Endothelial cell of umbilical vein (primary cell): ENCODE data around the gene PIGV. TPM values are rescaled to one million over a fixed set of nuclear protein-coding genes. Genes with fewer than 3 reads are reported as not detected.
"Not testable (repeated sequence)": the region's sequence is repeated elsewhere in the genome, so short reads cannot be mapped to it uniquely, and the experiment has no call there.

Experiments
- BruUV-seq: library from RNA; stranded (reverse); fragments of 400-500 nt; replicated peaks from 2 replicates; lab custom pipeline; 2021; lab: Mats Ljungman, UMichigan
- CTCF ChIA-PET: fragments of 300-600, 350-600 bp; sonication (Branson Sonifier 250); formaldehyde crosslinking; loops from one replicate; lab custom pipeline; 2021; ENCODE audit warnings: antibody characterized with exemption, inconsistent platforms; lab: Charles Lee
- POLR2A ChIA-PET: fragments of 300-600, 350-600 bp; sonication (Branson Sonifier 250); formaldehyde crosslinking; loops from one replicate; lab custom pipeline; 2021; ENCODE audit warnings: antibody characterized with exemption, inconsistent platforms; lab: Charles Lee
- DNase-seq: peaks from one replicate; pipeline ENCODE4 v3.0.0-alpha.2; 2011; ENCODE audit warnings: low read depth, low spot score
- FAIRE-seq: peaks from 2 replicates; lab custom pipeline; 2011; peaks lifted over from hg19 to GRCh38; lab: Jason Lieb, UNC
- H2AFZ ChIP-seq: 2 replicates; pipeline ENCODE4 v1.6.0; 2012; ENCODE audit warnings: low read depth, low read length, control low read depth, inconsistent platforms
- H3K27ac ChIP-seq: 2 replicates; pipeline ENCODE4 v1.5.1; 2011; ENCODE audit warnings: low read depth, mild to moderate bottlenecking, control low read depth, low read length, moderate library complexity; ENCODE audit not compliant: insufficient read depth
- H3K27me3 ChIP-seq, 2 experiments: 2 replicates each; pipeline versions ENCODE4 v1.6.0 to v1.6.1; 2011; ENCODE audit warnings: low read length in 2 of 2, mixed read lengths in 1 of 2; ENCODE audit not compliant: control insufficient read depth in 2 of 2, insufficient read depth in 2 of 2
- H3K36me3 ChIP-seq, 2 experiments: 2 replicates in 1 of 2; 3 replicates in 1 of 2; pipeline ENCODE4 v1.5.1; 2011; ENCODE audit warnings: low read length in 2 of 2, mild to moderate bottlenecking in 1 of 2, moderate library complexity in 1 of 2; ENCODE audit not compliant: control insufficient read depth in 2 of 2, insufficient read depth in 2 of 2; ENCODE audit errors: extremely low read depth in 1 of 2
- H3K4me1 ChIP-seq: 3 replicates; pipeline ENCODE4 v1.5.1; 2011; ENCODE audit warnings: mild to moderate bottlenecking, low read length; ENCODE audit not compliant: control insufficient read depth, insufficient read depth; ENCODE audit errors: extremely low read depth
- H3K4me2 ChIP-seq: 2 replicates; pipeline ENCODE4 v1.6.1; 2011; ENCODE audit warnings: low read length, control low read depth, mixed read lengths; ENCODE audit not compliant: insufficient read depth
- H3K4me3 ChIP-seq, 3 experiments: fragments of 200-600 bp in 1 of 3; sonication (generic), shearing (Covaris generic) in 1 of 3; replicated peaks in 1 of 3; 2 replicates each; pipeline ENCODE4 v1.5.1; 2011 to 2016; ENCODE audit warnings: control low read depth in 3 of 3, low read length in 3 of 3, mild to moderate bottlenecking in 2 of 3, inconsistent platforms in 1 of 3, low read depth in 1 of 3, moderate library complexity in 1 of 3; ENCODE audit not compliant: insufficient read depth in 1 of 3
- H3K79me2 ChIP-seq: 2 replicates; pipeline ENCODE4 v1.6.0; 2012; ENCODE audit warnings: low read length, inconsistent platforms; ENCODE audit not compliant: control insufficient read depth, insufficient read depth
- H3K9ac ChIP-seq: replicated peaks from 2 replicates; pipeline ENCODE3; 2011; ENCODE audit warnings: low read length, control low read depth; ENCODE audit not compliant: insufficient read depth; ENCODE audit errors: extremely low read depth
- H3K9me1 ChIP-seq: replicated peaks from 3 replicates; pipeline ENCODE4 v1.6.0; 2011; ENCODE audit warnings: mild to moderate bottlenecking, low read length; ENCODE audit not compliant: control insufficient read depth, insufficient read depth; ENCODE audit errors: extremely low read depth
- H3K9me3 ChIP-seq: replicated peaks from 2 replicates; pipeline ENCODE4 v1.5.1; 2012; ENCODE audit warnings: low read length, inconsistent platforms; ENCODE audit not compliant: control insufficient read depth, insufficient read depth
- H4K20me1 ChIP-seq: replicated peaks from 2 replicates; pipeline ENCODE3; 2011; ENCODE audit warnings: mild to moderate bottlenecking, low read length; ENCODE audit not compliant: control insufficient read depth, insufficient read depth; ENCODE audit errors: extremely low read depth
- CTCF ChIP-seq, 2 donors: IDR thresholded peaks; 1 replicate in 1 of 2; 2 replicates in 1 of 2; pipeline ENCODE4 v1.5.1; 2011; ENCODE audit warnings: low read length in 2 of 2, mild to moderate bottlenecking in 2 of 2, moderate library complexity in 2 of 2, control low read depth in 1 of 2, inconsistent platforms in 1 of 2, low read depth in 1 of 2; ENCODE audit not compliant: insufficient read depth in 1 of 2; ENCODE audit errors: extremely low read depth in 1 of 2
- EZH2 ChIP-seq: IDR thresholded peaks from 2 replicates; pipeline ENCODE4 v1.6.1; 2012; ENCODE audit warnings: borderline replicate concordance, low read depth, mild to moderate bottlenecking, moderate library complexity, low read length, inconsistent platforms; ENCODE audit not compliant: severe bottlenecking
- GATA2 ChIP-seq: IDR thresholded peaks from 2 replicates; pipeline ENCODE4 v1.7.0; 2011; ENCODE audit warnings: low read depth, mild to moderate bottlenecking, moderate library complexity, mixed read lengths, low read length; ENCODE audit not compliant: insufficient read length, insufficient read depth
- JUN ChIP-seq: IDR thresholded peaks from 2 replicates; pipeline ENCODE4 v1.6.1; 2011; ENCODE audit warnings: borderline replicate concordance, low read depth; ENCODE audit not compliant: insufficient read length, insufficient read depth
- MAX ChIP-seq: IDR thresholded peaks from 2 replicates; pipeline ENCODE4 v1.6.1; 2011; ENCODE audit not compliant: insufficient read depth, insufficient read length
- POLR2A ChIP-seq: IDR thresholded peaks from 2 replicates; pipeline ENCODE4 v1.6.1; 2012; ENCODE audit warnings: low read depth, mild to moderate bottlenecking, control low read depth, low read length
- POLR2AphosphoS5 ChIP-seq: IDR thresholded peaks from 2 replicates; pipeline ENCODE4 v1.6.1; 2012; ENCODE audit warnings: low read depth, mild to moderate bottlenecking, control low read depth, low read length, moderate library complexity; ENCODE audit not compliant: insufficient read depth
- dilution Hi-C: fragments of 300-500 bp; cut with MboI; formaldehyde crosslinking; loops from one replicate; pipeline ENCODE4 v1.15.0; 2019; ENCODE audit warnings: low sequenced_read_pairs; ENCODE audit not compliant: extremely low pct_ligation_motif_present
- intact Hi-C: fragments of 100-400 bp; cut with micrococcal nuclease; formaldehyde crosslinking; loops from one replicate; pipeline ENCODE4 v1.10.0; 2022
- polyA plus RNA-seq, 4 experiments: library from polyadenylated mRNA; depleted of rRNA in 3 of 4; stranded (reverse) in 3 of 4; unstranded in 1 of 4; fragments of >200 nt; gene quantifications; 2 replicates each; pipeline versions ENCODE4 v1.2.1 to v1.2.3, GENCODE V29; 2011 to 2012; ENCODE audit warnings: missing spikeins in 1 of 4
- total RNA-seq: library from RNA; stranded (reverse); gene quantifications from 2 replicates; pipeline ENCODE4 v1.2.3, GENCODE V29; 2021

PIGV gene
- total and polyA plus RNA-seq, 2 donors (not counting 3 experiments of a cell fraction or from before 2014, with no cell fraction given): 7.5 to 11.9 TPM

GRCh38 chr1:26844424-26845196, 56.9 kb downstream of the PIGV start:
- no peak for FAIRE-seq
- CTCF ChIA-PET: no interaction called here
- POLR2A ChIA-PET: no interaction called here
- no peak overlapping the region for H3K27ac ChIP-seq
- no peaks in the 10 kb centered on the region for H3K9me3 ChIP-seq
- intact Hi-C loops (no loop called here), dilution Hi-C loops (no loop called here)
- no TSS peak for BruUV-seq
- H4K20me1 ChIP-seq: no peaks in the 10 kb centered on the region
- H3K27me3 ChIP-seq: no peaks in the 10 kb centered on the region
- H3K9me1 ChIP-seq: no peaks in the 10 kb centered on the region
- TF ChIP-seq POLR2A (no peak), CTCF (IDR thresholded peaks at IDR 0.05; ENCODE audit: extremely low read depth in 1 of 2, insufficient read depth in 1 of 2, low read depth in 1 of 2, low read length in 2 of 2) (no peak), POLR2AphosphoS5 (no peak), MAX (no peak), GATA2 (no peak), EZH2 (no peak), JUN (no peak)
- no peak for DNase-seq
- H3K4me1 ChIP-seq: peaks cover 9% of the 10 kb centered on the region
- H3K36me3 ChIP-seq: peaks cover 7% of the 10 kb centered on the region in 2 experiments
- no peak overlapping the region for H2AFZ ChIP-seq
- H3K79me2 ChIP-seq: no peaks in the 10 kb centered on the region
- H3K4me2 ChIP-seq: no peak overlapping the region
- H3K4me3 ChIP-seq: no peak overlapping the region
- no peak overlapping the region for H3K9ac ChIP-seq

DNA sequence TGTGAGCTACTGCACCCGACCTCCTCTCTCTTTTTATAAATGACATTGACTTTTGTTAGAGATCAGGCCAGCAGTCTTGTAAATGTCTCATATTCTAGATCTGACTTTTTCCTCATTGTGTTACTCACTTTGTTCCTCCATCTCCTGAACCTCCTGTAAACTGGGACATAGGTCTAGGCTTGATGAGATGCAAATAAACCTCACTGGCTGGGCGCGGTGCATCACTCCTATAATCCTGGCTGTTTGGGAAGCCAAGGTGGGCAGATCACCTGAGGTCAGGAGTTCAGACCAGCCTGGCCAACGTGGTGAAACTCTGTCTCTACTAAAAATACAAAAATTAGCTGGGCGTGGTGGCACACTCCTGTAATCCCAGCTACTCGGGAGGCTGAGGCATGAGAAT, 60.1 kb downstream of the PIGV start:
- FAIRE-seq, H3K4me3 ChIP-seq, intact Hi-C loops, H3K27ac ChIP-seq, H3K4me1 ChIP-seq, POLR2A ChIA-PET, H3K4me2 ChIP-seq, H3K9ac ChIP-seq, H4K20me1 ChIP-seq, H3K27me3 ChIP-seq, BruUV-seq, DNase-seq, H3K9me3 ChIP-seq, H3K9me1 ChIP-seq, dilution Hi-C loops, H3K79me2 ChIP-seq, H2AFZ ChIP-seq: not testable (repeated sequence)
- H3K36me3 ChIP-seq: peaks cover 9 to 24% of the 10 kb centered on the region in 2 experiments
- CTCF ChIA-PET: interaction anchor here (0.8 to 3.3 kb wide), 7 partner anchors 11 to 246 kb away, joined by 4 to 27 read pairs (median 9); partner anchors contain the start of gene ZDHHC18
